Loucy (cell line): ENCODE measurements around the gene YIF1B.

ENCODE experiments used
- H2AFZ ChIP-seq: fragments of 200-600 bp; sonication (generic); 2 replicates; pipeline ENCODE4 v1.6.0; 2016; ENCODE audit warnings: antibody characterized with exemption, mild to moderate bottlenecking, low read length, moderate library complexity
- H3F3A ChIP-seq: fragments of 200-600 bp; 2 replicates; pipeline ENCODE4 v1.6.0; 2016; ENCODE audit warnings: antibody characterized with exemption, low read depth, mild to moderate bottlenecking
- H3K27me3 ChIP-seq: fragments of 200-600 bp; sonication (generic); 2 replicates; pipeline ENCODE4 v1.6.1; 2014; ENCODE audit warnings: low read length, mild to moderate bottlenecking; ENCODE audit not compliant: insufficient read depth, poor library complexity, severe bottlenecking
- H3K36me3 ChIP-seq: fragments of 200-600 bp; sonication (generic); 2 replicates; pipeline ENCODE4 v1.6.1; 2016; ENCODE audit warnings: low read length; ENCODE audit not compliant: insufficient read depth
- H3K4me1 ChIP-seq: fragments of 200-600 bp; sonication (generic); 2 replicates; pipeline ENCODE4 v1.5.1; 2014; ENCODE audit warnings: low read length, mild to moderate bottlenecking; ENCODE audit not compliant: insufficient read depth, poor library complexity, severe bottlenecking
- H3K4me2 ChIP-seq: fragments of 200-600 bp; sonication (generic); 2 replicates; pipeline ENCODE4 v1.6.0; 2014; ENCODE audit warnings: antibody characterized with exemption, low read length, low read depth, mild to moderate bottlenecking; ENCODE audit not compliant: poor library complexity, severe bottlenecking
- H3K4me3 ChIP-seq: fragments of 200-600 bp; sonication (generic); 2 replicates; pipeline ENCODE4 v1.5.1; 2014; ENCODE audit warnings: low read length, mild to moderate bottlenecking, mixed read lengths; ENCODE audit not compliant: poor library complexity, severe bottlenecking
- H3K79me2 ChIP-seq: fragments of 200-600 bp; sonication (generic); 2 replicates; pipeline ENCODE4 v1.6.1; 2014; ENCODE audit warnings: low read length; ENCODE audit not compliant: insufficient read depth
- H3K9ac ChIP-seq: fragments of 200-600 bp; sonication (generic); 2 replicates; pipeline ENCODE4 v1.6.0; 2014; ENCODE audit warnings: mild to moderate bottlenecking, low read depth, low read length, moderate library complexity; ENCODE audit not compliant: poor library complexity, severe bottlenecking
- H3K9me2 ChIP-seq: fragments of 200-600 bp; sonication (generic); replicated peaks from 2 replicates; pipeline ENCODE4 v1.6.1; 2016; ENCODE audit warnings: low read depth, low read length, mixed read lengths
- H3K9me3 ChIP-seq: fragments of 200-600 bp; sonication (generic); 2 replicates; pipeline ENCODE4 v1.6.1; 2014; ENCODE audit warnings: mild to moderate bottlenecking, antibody characterized with exemption, low read length, low read depth; ENCODE audit not compliant: insufficient read depth
- H4K20me1 ChIP-seq: fragments of 200-600 bp; sonication (generic); 2 replicates; pipeline ENCODE4 v1.6.0; 2014; ENCODE audit warnings: antibody characterized with exemption, low read length, mild to moderate bottlenecking; ENCODE audit not compliant: insufficient read depth, poor library complexity, severe bottlenecking
- EZH2phosphoT487 ChIP-seq: fragments of 200-600 bp; IDR thresholded peaks from 2 replicates; pipeline ENCODE4 v1.6.1; 2018; ENCODE audit warnings: antibody characterized with exemption, mild to moderate bottlenecking, moderate library complexity, borderline replicate concordance
- TF ChIP-seq, protein P1 (sequence below): fragments of 200-600 bp; sonication (generic); conservative IDR thresholded peaks from 2 replicates; pipeline ENCODE4 v1.5.1; 2014; ENCODE audit warnings: mild to moderate bottlenecking, antibody characterized with exemption, low read length

YIF1B gene

DNA sequence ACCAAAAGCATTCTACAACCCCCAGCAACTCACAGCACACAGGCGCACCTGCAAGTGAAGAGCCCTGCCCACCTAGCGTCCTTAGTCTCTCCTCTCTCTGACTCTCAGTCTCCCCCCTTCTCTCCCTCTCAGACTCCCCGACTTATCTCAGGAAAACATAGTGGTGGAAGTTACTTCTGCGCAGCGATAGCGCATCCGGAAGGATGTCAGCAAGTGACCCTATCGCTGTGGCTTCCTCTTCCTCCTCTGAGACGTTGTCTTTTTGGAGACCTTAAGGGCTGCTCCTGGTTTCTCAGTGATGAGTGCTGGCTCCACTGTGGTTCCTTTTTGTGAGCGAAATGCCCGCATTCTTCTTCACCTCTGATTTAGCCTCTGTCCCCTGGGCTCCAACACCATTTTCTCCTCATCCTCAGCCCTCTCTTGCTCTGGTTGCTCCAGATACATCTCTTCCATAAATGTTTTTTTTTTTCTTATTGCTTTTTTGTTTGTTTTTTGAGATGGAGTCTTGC lies 1.4 kb upstream of the YIF1B start:
- peak overlapping the region; percentile 76 for H3K4me3 ChIP-seq

DNA sequence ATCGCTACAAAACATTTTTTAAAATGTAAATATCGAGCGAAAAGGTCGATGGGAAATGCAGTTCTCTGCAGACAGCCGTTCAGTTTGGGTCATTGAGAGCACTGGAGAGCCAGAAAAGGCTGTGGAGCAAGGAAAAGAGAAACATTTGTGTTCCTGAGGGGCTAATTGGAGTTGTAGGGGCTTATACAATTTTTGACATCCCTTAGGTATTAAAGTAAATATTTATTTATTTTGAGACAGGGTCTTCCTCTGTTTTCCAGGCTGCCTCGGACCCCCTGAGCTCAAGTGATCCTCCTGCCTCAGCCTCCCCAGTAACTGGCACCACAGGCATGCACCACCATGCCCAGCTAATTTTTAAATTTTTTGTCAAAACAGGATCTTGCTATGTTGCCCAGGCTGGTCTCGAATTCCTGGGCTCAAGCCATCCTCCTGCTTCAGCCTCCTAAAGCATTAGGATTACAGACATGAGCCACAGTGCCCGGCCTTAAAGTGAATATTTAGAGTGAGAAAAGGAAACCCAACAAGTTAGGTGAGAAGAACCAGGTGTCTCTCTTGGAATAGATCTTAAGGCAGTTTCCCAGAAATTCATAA lies 825 bp upstream of the YIF1B start:
- Histone ChIP-seq H3K79me2 (peaks cover 55% of the 10 kb centered on the region), H3K9me3 (no peaks in the 10 kb centered on the region), H3K36me3 (no peaks in the 10 kb centered on the region), H4K20me1 (no peaks in the 10 kb centered on the region), H3K4me3 (peak overlapping the region; percentile 76), H3K4me2 (peak overlapping the region; percentile 89), H3F3A (peaks cover 6% of the 10 kb centered on the region; the same call in 1 of the 2 replicates), H3K9ac (peak overlapping the region; percentile 73), H2AFZ (peak overlapping the region; percentile 81), H3K27me3 (no peaks in the 10 kb centered on the region), H3K4me1 (peaks cover 43% of the 10 kb centered on the region), H3K9me2 (no peaks in the 10 kb centered on the region)
- no peak for TF ChIP-seq EZH2phosphoT487
- TF ChIP-seq, protein P1, sequence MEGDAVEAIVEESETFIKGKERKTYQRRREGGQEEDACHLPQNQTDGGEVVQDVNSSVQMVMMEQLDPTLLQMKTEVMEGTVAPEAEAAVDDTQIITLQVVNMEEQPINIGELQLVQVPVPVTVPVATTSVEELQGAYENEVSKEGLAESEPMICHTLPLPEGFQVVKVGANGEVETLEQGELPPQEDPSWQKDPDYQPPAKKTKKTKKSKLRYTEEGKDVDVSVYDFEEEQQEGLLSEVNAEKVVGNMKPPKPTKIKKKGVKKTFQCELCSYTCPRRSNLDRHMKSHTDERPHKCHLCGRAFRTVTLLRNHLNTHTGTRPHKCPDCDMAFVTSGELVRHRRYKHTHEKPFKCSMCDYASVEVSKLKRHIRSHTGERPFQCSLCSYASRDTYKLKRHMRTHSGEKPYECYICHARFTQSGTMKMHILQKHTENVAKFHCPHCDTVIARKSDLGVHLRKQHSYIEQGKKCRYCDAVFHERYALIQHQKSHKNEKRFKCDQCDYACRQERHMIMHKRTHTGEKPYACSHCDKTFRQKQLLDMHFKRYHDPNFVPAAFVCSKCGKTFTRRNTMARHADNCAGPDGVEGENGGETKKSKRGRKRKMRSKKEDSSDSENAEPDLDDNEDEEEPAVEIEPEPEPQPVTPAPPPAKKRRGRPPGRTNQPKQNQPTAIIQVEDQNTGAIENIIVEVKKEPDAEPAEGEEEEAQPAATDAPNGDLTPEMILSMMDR = no peak

More for the DNA sequence above, 1.4 kb upstream of the YIF1B start:
- H2AFZ ChIP-seq = peak overlapping the region; percentile 47
- H3K4me2 ChIP-seq = peak overlapping the region; percentile 89
- H3K36me3 ChIP-seq = no peaks in the 10 kb centered on the region
- no peaks in the 10 kb centered on the region for H4K20me1 ChIP-seq
- peaks cover 6% of the 10 kb centered on the region; the same call in 1 of the 2 replicates for H3F3A ChIP-seq
- H3K27me3 ChIP-seq = no peaks in the 10 kb centered on the region
- TF ChIP-seq, protein P1 = no peak
- TF ChIP-seq EZH2phosphoT487 = no peak
- H3K9ac ChIP-seq = peak overlapping the region; percentile 73
- no peaks in the 10 kb centered on the region for H3K9me3 ChIP-seq
- peaks cover 57% of the 10 kb centered on the region for H3K79me2 ChIP-seq
- H3K9me2 ChIP-seq = no peaks in the 10 kb centered on the region
- peaks cover 49% of the 10 kb centered on the region for H3K4me1 ChIP-seq

DNA sequence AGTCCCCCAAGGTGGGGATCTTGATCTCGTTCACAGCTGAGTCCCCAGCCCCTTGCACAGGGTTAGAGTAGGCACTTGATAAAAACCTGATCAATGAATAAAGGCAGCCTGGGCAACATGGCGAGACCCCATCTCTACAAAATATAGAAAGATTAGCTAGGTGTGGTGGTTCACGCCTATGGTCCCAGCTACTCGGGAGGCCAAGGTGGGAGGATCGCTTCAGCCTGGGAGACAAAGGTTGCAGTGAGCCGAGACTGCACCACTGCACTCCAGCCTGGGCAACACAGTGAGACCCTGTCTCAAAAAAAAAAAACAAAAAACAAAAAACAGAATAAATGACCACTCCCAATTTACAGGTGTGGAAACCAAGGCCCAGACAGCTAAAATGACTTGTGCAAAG lies 4.8 kb downstream of the YIF1B start:
- no peaks in the 10 kb centered on the region for H3K27me3 ChIP-seq
- H4K20me1 ChIP-seq = peaks cover 5% of the 10 kb centered on the region
- H3K36me3 ChIP-seq = peaks cover 19% of the 10 kb centered on the region; the same call in 1 of the 2 replicates
- H3F3A ChIP-seq = no peaks in the 10 kb centered on the region
- peak overlapping the region; percentile 27 for H3K4me2 ChIP-seq
- H3K79me2 ChIP-seq = peaks cover 38% of the 10 kb centered on the region
- no peak overlapping the region for H2AFZ ChIP-seq
- H3K9ac ChIP-seq = no peak overlapping the region
- H3K4me3 ChIP-seq = no peak overlapping the region
- no peak for TF ChIP-seq EZH2phosphoT487
- TF ChIP-seq, protein P1 = no peak
- H3K9me3 ChIP-seq = no peaks in the 10 kb centered on the region
- peaks cover 5% of the 10 kb centered on the region for H3K4me1 ChIP-seq
- H3K9me2 ChIP-seq = no peaks in the 10 kb centered on the region
